Astrocyte (in vitro differentiated cells and primary cell): Measurements from ENCODE around the gene CIART. TPM values are rescaled to one million over a fixed set of nuclear protein-coding genes. Genes with fewer than 3 reads are reported as not detected.

ENCODE experiments used
- total RNA-seq: library from RNA; stranded (reverse); gene quantifications from 2 replicates; pipeline ENCODE4 v1.2.1, GENCODE V29; 2021

The CIART gene
- total RNA-seq, 1 donor from 2014 or later: 4.8 TPM

Other genes with a start within 250 kb of the CIART start
- 33.8 and 34.0 TPM in 2 replicates for gene VPS45, start 214.8 kb upstream of the CIART start, total RNA-seq
- 63.0 and 63.7 TPM in 2 replicates for gene PLEKHO1, start 132.6 kb upstream of the CIART start, total RNA-seq
- gene ANP32E, start 46.4 kb upstream of the CIART start, total RNA-seq: 45.2 and 48.9 TPM in 2 replicates
- 1.2 TPM in 2 replicates for gene CA14, start 24.8 kb upstream of the CIART start, total RNA-seq
- gene APH1A, start 13.5 kb upstream of the CIART start, total RNA-seq: 99.9 and 100 TPM in 2 replicates
- gene C1orf54, start 9.8 kb upstream of the CIART start, total RNA-seq: 7.9 and 9.6 TPM in 2 replicates
- 63.7 and 65.0 TPM in 2 replicates for gene MRPS21, start 11.3 kb downstream of the CIART start, total RNA-seq
- gene PRPF3, start 39.0 kb downstream of the CIART start, total RNA-seq: 47.1 and 52.9 TPM in 2 replicates
- gene RPRD2, start 81.6 kb downstream of the CIART start, total RNA-seq: 25.2 and 26.0 TPM in 2 replicates
- 15.5 and 15.7 TPM in 2 replicates for gene TARS2, start 204.9 kb downstream of the CIART start, total RNA-seq
- 26.0 and 27.4 TPM in 2 replicates for gene ECM1, start 225.6 kb downstream of the CIART start, total RNA-seq
- gene FALEC, start 233.2 kb downstream of the CIART start, total RNA-seq: 0.43 TPM in 1 of 2 replicates, not detected in the other